ENCODE results near the gene AGTPBP1.
"Not testable (repeated sequence)": the region's sequence is repeated elsewhere in the genome, so short reads cannot be mapped to it uniquely, and the experiment has no call there.

The AGTPBP1 gene

GRCh38 chr9:85630676-85631075 lies 111.1 kb downstream of the AGTPBP1 start:
- DNase-seq = no peak

DNA sequence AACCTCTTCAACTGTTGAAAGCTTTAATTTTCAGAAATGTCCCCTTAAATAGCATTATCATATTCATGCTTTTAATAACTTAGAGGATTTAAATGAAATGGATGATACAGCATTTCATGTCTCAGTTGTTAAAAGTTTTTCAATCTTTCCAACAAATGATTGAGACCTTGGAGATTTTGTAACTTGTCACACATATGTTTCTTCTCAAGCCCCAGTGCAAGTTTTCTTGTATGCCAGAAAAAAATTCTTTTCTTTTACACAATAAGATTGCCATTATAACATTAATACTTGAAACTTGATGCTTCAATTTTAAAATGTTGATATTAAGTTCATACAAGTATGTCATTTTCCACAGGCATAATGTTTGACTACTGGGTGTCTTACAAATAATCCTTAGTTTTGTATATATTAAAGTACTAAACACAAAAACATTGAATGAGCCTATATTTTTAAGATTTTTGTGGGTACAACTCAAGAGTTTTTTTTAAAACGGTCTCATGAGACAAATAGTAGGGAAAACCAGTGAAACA lies 124.5 kb downstream of the AGTPBP1 start:
- no peak for DNase-seq

DNA sequence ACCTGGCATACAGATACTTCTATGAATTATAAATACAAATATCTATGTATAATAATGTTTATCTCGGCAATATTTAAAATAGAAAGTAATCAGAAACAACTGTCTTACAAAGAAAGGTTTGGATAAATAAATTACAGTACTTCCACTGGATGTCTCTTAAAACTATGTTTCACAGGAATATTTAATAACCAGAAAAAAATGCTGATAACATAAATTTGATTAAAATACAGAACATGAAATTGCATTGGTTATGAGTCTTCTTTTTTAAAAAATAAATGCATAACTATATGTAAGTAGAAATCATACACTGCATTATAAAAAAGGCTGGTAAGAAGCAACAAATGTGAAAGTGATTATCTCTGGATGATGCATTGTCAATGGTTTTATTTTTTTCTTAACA lies 126.0 kb downstream of the AGTPBP1 start:
- DNase-seq = no peak

- peak; percentile 74 for DNase-seq
These were observed 131.5 kb downstream of the AGTPBP1 start for GRCh38 chr9:85610074-85610860.

DNA sequence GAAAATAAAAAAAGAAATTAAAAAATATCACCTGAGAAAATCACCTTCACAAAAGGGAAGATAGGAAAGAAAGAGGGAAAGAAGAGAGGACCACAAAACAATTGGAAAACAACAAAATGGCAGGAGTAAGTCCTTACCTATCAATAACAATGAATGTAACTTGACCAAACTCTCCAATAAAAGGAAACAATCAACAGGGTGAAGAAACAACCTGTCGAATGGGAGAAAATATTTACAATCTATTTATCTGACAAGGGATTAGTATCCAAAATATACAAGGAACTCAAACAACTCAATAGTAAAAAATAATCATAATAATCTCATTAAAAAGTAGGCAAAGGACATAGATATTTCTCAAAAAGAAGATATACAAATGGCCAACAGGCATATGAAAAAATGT lies 135.8 kb downstream of the AGTPBP1 start:
- DNase-seq = no peak

GRCh38 chr9:85603936-85604335 lies 137.8 kb downstream of the AGTPBP1 start:
- no peak for DNase-seq

DNA sequence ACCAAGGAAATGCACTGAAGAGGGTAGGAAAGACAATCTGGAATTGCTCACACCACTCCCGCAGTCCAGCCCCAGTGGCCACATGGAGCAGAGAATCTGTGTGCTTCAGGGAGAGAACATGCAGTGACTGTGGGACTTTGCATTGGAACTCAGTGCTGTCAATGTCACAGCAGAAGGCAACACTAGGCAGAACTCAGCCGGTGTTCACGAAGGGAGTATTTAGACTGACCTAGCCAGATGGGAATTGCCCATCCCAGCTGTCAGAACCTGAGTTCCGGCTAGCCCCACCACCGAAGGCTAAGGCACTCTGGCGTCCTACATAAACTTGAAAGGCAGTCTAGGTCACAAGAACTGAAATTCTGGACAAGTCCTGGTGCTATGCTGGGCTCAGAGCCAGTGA lies 139.0 kb downstream of the AGTPBP1 start:
- no peak for DNase-seq

- DNase-seq = no peak
These were observed 141.0 kb downstream of the AGTPBP1 start for GRCh38 chr9:85600675-85601263.

DNA sequence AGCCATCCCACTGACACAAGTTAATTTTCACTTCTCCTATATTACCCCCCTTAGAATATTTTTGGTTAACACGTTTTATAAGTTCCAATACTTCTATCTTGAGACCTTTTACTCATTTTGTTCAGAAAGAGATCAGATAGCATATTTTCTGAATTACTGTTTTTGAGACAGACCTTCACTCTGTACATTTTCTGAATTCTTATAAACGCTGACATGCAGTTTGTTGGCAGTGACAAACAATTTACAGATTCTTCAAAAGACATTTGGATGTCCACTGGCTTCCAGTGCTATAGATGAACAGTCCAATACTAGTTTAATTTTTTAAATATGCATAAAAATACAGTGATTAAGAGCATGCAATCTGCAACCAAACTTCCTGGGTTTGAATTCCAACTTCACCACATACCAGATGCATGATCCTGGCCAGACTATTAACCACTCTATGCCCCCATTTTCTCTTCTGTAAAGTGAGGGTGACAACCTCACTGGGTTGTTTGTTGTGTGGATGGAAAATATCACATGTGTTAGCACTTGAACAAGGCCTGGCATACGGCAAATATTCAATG lies 142.1 kb downstream of the AGTPBP1 start:
- DNase-seq = no peak

DNA sequence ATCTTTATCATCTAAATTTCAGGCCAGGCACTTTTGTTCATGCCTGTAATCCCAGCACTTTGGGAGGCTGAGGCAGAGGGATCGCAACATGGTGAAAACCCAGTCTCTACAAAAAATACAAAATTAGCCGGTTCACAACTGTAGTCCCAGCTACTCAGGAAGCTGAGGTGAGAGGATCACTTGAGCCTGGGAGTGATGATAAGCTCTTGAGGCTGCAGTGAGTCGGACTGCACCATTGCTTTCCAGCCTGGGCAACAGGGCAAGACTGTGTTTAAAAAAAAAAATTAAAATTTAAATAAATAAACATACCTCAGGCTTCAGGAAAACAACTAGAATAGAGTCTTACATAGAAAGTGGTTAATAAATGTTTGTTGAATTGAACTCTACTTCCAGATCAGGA lies 147.4 kb downstream of the AGTPBP1 start:
- DNase-seq = no peak

GRCh38 chr9:85586684-85587083 lies 155.1 kb downstream of the AGTPBP1 start:
- no peak for DNase-seq

GRCh38 chr9:85577353-85577952 lies 164.3 kb downstream of the AGTPBP1 start:
- no peak for DNase-seq

- DNase-seq = no peak
These were observed 165.9 kb downstream of the AGTPBP1 start for GRCh38 chr9:85575868-85576267.

DNA sequence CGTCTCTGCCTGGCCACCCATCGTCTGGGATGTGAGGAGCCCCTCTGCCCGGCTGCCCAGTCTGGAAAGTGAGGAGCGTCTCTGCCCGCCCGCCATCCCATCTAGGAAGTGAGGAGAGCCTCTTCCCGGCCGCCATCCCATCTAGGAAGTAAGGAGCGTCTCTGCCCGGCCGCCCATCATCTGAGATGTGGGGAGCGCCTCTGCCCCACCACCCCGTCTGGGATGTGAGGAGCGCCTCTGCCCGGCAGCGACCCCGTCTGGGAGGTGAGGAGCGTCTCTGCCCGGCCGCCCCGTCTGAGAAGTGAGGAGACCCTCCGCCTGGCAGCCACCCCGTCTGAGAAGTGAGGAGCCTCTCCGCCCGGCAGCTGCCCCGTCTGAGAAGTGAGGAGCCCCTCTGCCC lies 168.2 kb downstream of the AGTPBP1 start:
- DNase-seq = not testable (repeated sequence)

- DNase-seq = not testable (repeated sequence)
These were observed 168.8 kb downstream of the AGTPBP1 start for GRCh38 chr9:85572917-85573316.

GRCh38 chr9:85569988-85570387 lies 171.8 kb downstream of the AGTPBP1 start:
- no peak for DNase-seq

DNA sequence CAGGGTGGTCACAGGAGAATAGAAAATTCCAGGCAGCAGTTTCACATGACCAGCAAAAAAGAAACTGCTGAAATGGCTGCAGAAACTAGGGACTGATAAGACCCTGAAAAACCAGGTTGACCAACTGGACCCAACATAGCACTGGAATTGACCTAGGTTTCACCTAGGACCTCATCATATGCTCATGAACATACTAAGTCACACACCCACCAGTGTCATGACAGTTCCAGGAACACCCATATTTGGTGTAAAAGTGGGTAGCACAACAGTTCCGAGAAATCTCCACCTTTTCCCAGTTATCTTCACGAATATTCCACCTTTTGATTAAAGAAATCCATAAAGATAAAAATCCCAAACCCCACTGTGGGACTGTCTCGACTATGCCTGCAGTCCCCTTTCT lies 182.2 kb downstream of the AGTPBP1 start:
- no peak for DNase-seq

- no peak for DNase-seq
These were observed 187.4 kb downstream of the AGTPBP1 start for GRCh38 chr9:85554349-85554748.

GRCh38 chr9:85553475-85553874 lies 188.3 kb downstream of the AGTPBP1 start:
- no peak for DNase-seq

DNA sequence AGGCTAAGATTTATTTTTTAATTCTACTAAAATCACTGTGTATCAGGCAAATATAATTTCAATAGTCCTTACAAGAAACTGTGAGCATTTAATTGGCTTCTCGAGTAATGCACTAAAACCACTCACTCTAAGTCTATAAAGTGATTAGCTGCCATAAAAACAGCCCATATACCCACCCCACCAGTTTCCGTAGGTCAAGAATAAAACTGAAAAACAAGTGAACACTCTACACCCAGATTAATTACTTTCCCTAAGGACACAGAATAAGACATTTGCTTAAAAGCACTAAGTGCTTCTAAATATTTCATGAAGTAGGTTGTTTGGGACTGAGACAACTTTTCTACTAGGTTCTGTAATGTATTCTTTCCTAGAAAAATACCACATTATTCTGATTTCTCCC lies 194.2 kb downstream of the AGTPBP1 start:
- DNase-seq = no peak

- DNase-seq = peak; percentile 46
These were observed 198.6 kb downstream of the AGTPBP1 start for GRCh38 chr9:85543196-85543595.

GRCh38 chr9:85541876-85542275 lies 199.9 kb downstream of the AGTPBP1 start:
- no peak for DNase-seq

DNA sequence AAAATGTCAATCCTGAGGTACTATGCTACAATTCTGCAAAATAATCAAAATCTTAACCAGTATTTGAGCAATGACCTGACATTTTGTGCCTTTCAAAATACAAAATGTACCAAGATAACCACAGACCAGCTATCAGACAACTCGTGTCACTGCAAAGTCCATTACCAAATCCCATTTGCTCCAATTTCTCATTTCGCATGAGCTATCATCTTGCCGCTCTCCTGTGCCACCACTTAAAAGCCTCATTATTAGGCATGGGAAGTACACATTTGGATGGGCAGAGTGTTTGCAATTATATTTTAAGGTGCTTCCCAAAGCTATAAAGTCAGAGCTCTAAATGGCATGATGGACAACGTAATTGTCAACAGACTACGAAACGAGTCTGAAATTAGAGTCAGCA lies 205.2 kb downstream of the AGTPBP1 start:
- no peak for DNase-seq

DNA sequence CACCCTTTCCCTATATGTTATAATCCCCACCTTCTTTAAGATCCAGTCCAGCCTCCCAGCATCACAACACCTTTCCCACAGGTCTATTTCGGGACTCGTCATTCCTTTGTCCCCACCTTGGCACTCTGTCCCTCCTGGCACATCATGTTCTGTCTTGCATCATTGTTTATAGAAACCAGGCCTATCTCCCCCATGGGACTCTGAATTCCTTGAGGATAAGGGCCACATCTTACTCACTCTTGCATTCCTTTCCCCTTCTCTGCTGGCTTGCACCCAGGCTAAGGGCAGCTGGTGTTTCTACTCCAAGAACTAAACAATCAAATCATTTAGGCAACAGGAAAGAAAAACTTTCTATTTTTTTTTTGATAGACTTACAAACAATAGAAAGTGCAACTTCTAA lies 205.7 kb downstream of the AGTPBP1 start:
- DNase-seq = peak; percentile 31

Data from kidney glomerular epithelial cell (primary cell).